HepG2 (cell line): ENCODE data around the gene GRB2. TPM values are rescaled to one million over a fixed set of nuclear protein-coding genes. Genes with fewer than 3 reads are reported as not detected.
A peak's percentile ranks its signal among the peaks of the same experiment; 100 is the strongest.

Source experiments
- CEBPZ ChIP-seq: IDR thresholded peaks from 2 replicates; pipeline ENCODE4 v1.6.1; 2012; ENCODE audit warnings: low read length, improper control_type of control experiment
- CHCHD3 ChIP-seq: sonication (generic); formaldehyde crosslinking; IDR thresholded peaks from 2 replicates; pipeline ENCODE4 v1.8.0; 2022; ENCODE audit warnings: mild to moderate bottlenecking, missing genetic modification reagents, moderate library complexity
- EEA1 ChIP-seq: sonication (generic); formaldehyde crosslinking; IDR thresholded peaks from 2 replicates; pipeline ENCODE4 v1.5.1; 2020; ENCODE audit warnings: mild to moderate bottlenecking, missing genetic modification reagents, borderline replicate concordance
- IRX3 ChIP-seq: sonication (generic); formaldehyde crosslinking; IDR thresholded peaks from 2 replicates; pipeline ENCODE4 v1.8.1; 2023; ENCODE audit warnings: mild to moderate bottlenecking, low read depth, missing genetic modification reagents, borderline replicate concordance
- KLF15 ChIP-seq: sonication (generic); formaldehyde crosslinking; IDR thresholded peaks from 2 replicates; pipeline ENCODE4 v1.8.1; 2023; ENCODE audit warnings: borderline replicate concordance, mild to moderate bottlenecking, inconsistent platforms, missing genetic modification reagents, mixed read lengths
- MBNL3 ChIP-seq: fragments of 250-450 bp; sonication (Bioruptor Pico); conservative IDR thresholded peaks from 2 replicates; pipeline ENCODE4 v1.8.0; 2022; ENCODE audit warnings: mild to moderate bottlenecking, inconsistent platforms
- MLX ChIP-seq: IDR thresholded peaks from 2 replicates; pipeline ENCODE4 v1.6.1; 2016
- MLXIP ChIP-seq: sonication (generic); formaldehyde crosslinking; IDR thresholded peaks from 2 replicates; pipeline ENCODE4 v1.9.0; 2021; ENCODE audit warnings: missing genetic modification reagents, borderline replicate concordance
- MXI1 ChIP-seq: IDR thresholded peaks from 3 replicates; pipeline ENCODE4 v1.6.1; 2012; ENCODE audit warnings: low read depth, low read length, inconsistent platforms, borderline replicate concordance
- PAWR ChIP-seq: sonication (generic); formaldehyde crosslinking; IDR thresholded peaks from 2 replicates; pipeline ENCODE4 v1.4.0; 2020; ENCODE audit warnings: missing genetic modification reagents, mild to moderate bottlenecking, borderline replicate concordance
- PCBP1 ChIP-seq: fragments of 200-400 bp; formaldehyde crosslinking; IDR thresholded peaks from 2 replicates; pipeline ENCODE4 v1.6.1; 2017; ENCODE audit warnings: mild to moderate bottlenecking, low read depth, low read length, borderline replicate concordance
- SALL1 ChIP-seq: sonication (generic); formaldehyde crosslinking; IDR thresholded peaks from 2 replicates; pipeline ENCODE4 v1.8.0; 2022; ENCODE audit warnings: mild to moderate bottlenecking, missing genetic modification reagents
- YEATS4 ChIP-seq: sonication (generic); formaldehyde crosslinking; IDR thresholded peaks from 2 replicates; pipeline ENCODE4 v1.4.0; 2020; ENCODE audit warnings: missing genetic modification reagents, borderline replicate concordance
- ZNF609 ChIP-seq: sonication (generic); formaldehyde crosslinking; IDR thresholded peaks from 2 replicates; pipeline ENCODE4 v1.4.0; 2020; ENCODE audit warnings: mild to moderate bottlenecking, missing genetic modification reagents, borderline replicate concordance
- ZSCAN20 ChIP-seq: sonication (generic); formaldehyde crosslinking; IDR thresholded peaks from 2 replicates; pipeline ENCODE4 v1.4.0; 2020; ENCODE audit warnings: missing genetic modification reagents, mild to moderate bottlenecking, borderline replicate concordance
- polyA plus RNA-seq, 8 experiments: library from polyadenylated mRNA; depleted of rRNA in 3 of 8; stranded (reverse) in 7 of 8; unstranded in 1 of 8; fragments of >200 nt; fragmentation: Illumina TruSeq in 4 of 8; extraction: Trizol in 4 of 8; gene quantifications; 2 replicates each; pipeline versions ENCODE4 v1.2.1 to v1.2.3, GENCODE V29; 2011 to 2016; ENCODE audit warnings: low read depth in 4 of 8, missing spikeins in 1 of 8, mixed read lengths in 1 of 8; ENCODE audit not compliant: insufficient read depth in 1 of 8
- total RNA-seq, 5 experiments: library from RNA; depleted of rRNA; stranded (reverse); fragments of >200 nt; fragmentation: Illumina TruSeq; extraction: Trizol; gene quantifications; 2 replicates each; pipeline ENCODE4 v1.2.3, GENCODE V29; 2016; ENCODE audit warnings: low read depth in 1 of 5

Gene GRB2
- total and polyA plus RNA-seq, 2 of the 13 experiments (the other 11 are each of a cell fraction or from before 2014, with no cell fraction given): 84.6 to 92.3 TPM

GRCh38 chr17:75270218-75270965 lies 135.1 kb downstream of the GRB2 start (continued):
- no peak; the same call in 1 of the 2 replicates for TF ChIP-seq CHCHD3
- TF ChIP-seq MLX (CRISPR knock-in tag): 0 out of 2 replicates have a peak, but pooled peaks have one; percentile 13
- TF ChIP-seq MXI1: no peak
- no peak for TF ChIP-seq MBNL3 (CRISPR knock-in tag)
- no peak for TF ChIP-seq MLXIP (CRISPR knock-in tag)
- TF ChIP-seq ZSCAN20 (CRISPR knock-in tag): no peak
- TF ChIP-seq PCBP1: 0 out of 2 replicates have a peak, but pooled peaks have one; percentile 62
- no peak for TF ChIP-seq KLF15 (CRISPR knock-in tag)
- 0 out of 2 replicates have a peak, but pooled peaks have one; percentile 23 for TF ChIP-seq PAWR (CRISPR knock-in tag)
- TF ChIP-seq ZNF609 (CRISPR knock-in tag): 0 out of 2 replicates have a peak, but pooled peaks have one; percentile 29
- TF ChIP-seq CEBPZ: no peak
- TF ChIP-seq IRX3 (CRISPR knock-in tag): no peak
- no peak for TF ChIP-seq YEATS4 (CRISPR knock-in tag)
- TF ChIP-seq SALL1: peak; percentile 78
- TF ChIP-seq EEA1 (CRISPR knock-in tag): peak; percentile 54; the same call in 1 of the 2 replicates
